Breast epithelium (tissue), 3 donors: ENCODE results near the gene FBXL15.

ENCODE experiments used
- POLR2A ChIP-seq: fragments of 450-650 bp; IDR thresholded peaks from one replicate; pipeline ENCODE4 v1.6.1; 2016; ENCODE audit warnings: antibody characterized with exemption, mild to moderate bottlenecking, moderate library complexity
- POLR2AphosphoS5 ChIP-seq, 3 donors: sonication (generic); formaldehyde crosslinking; IDR thresholded peaks; one replicate each; pipeline ENCODE4 v1.6.1; 2017; ENCODE audit warnings: antibody characterized with exemption in 3 of 3
- TF ChIP-seq, protein P1 (sequence below), 3 donors: fragments of 450-650 bp; IDR thresholded peaks; one replicate each; pipeline ENCODE4 v1.5.1; 2016 to 2017; ENCODE audit warnings: antibody characterized with exemption in 3 of 3, mild to moderate bottlenecking in 3 of 3, moderate library complexity in 3 of 3

DNA sequence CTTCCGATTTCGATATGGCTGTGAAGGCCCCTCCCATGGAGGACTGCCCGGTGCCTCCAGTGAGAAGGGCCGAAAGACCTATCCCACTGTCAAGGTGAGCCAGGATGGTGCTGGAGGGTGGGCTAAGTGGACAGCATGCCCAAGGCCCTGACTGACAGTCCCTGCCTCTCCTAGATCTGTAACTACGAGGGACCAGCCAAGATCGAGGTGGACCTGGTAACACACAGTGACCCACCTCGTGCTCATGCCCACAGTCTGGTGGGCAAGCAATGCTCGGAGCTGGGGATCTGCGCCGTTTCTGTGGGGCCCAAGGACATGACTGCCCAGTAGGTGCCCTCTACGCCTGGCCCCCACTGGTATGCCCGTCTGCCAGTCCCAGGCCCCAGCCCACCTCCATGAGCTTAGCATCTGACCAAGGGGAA, 23.9 kb upstream of the FBXL15 start:
- TF ChIP-seq, protein P1, sequence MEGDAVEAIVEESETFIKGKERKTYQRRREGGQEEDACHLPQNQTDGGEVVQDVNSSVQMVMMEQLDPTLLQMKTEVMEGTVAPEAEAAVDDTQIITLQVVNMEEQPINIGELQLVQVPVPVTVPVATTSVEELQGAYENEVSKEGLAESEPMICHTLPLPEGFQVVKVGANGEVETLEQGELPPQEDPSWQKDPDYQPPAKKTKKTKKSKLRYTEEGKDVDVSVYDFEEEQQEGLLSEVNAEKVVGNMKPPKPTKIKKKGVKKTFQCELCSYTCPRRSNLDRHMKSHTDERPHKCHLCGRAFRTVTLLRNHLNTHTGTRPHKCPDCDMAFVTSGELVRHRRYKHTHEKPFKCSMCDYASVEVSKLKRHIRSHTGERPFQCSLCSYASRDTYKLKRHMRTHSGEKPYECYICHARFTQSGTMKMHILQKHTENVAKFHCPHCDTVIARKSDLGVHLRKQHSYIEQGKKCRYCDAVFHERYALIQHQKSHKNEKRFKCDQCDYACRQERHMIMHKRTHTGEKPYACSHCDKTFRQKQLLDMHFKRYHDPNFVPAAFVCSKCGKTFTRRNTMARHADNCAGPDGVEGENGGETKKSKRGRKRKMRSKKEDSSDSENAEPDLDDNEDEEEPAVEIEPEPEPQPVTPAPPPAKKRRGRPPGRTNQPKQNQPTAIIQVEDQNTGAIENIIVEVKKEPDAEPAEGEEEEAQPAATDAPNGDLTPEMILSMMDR (IDR thresholded peaks at IDR 0.05), result no peak
- no peak for TF ChIP-seq POLR2AphosphoS5 (IDR thresholded peaks at IDR 0.05)
- no peak for TF ChIP-seq POLR2A
